Smooth muscle cell (in vitro differentiated cells): ENCODE results near the gene DPF3. TPM values are rescaled to one million over a fixed set of nuclear protein-coding genes. Genes with fewer than 3 reads are reported as not detected.

ENCODE experiments used
- DNase-seq: peaks from one replicate; lab custom pipeline; 2025; ENCODE audit not compliant: unreplicated experiment; lab: John Stamatoyannopoulos, UW
- H2AFZ ChIP-seq: fragments of 200-600 bp; sonication (generic); 2 replicates; pipeline ENCODE4 v1.6.0; 2016; ENCODE audit warnings: antibody characterized with exemption, low read depth, mild to moderate bottlenecking
- H3F3A ChIP-seq: fragments of 200-600 bp; sonication (generic); 2 replicates; pipeline ENCODE4 v1.6.0; 2017; ENCODE audit warnings: antibody characterized with exemption, low read depth
- H3K27ac ChIP-seq: fragments of 200-600 bp; sonication (generic); 2 replicates; pipeline ENCODE4 v1.5.1; 2016; ENCODE audit warnings: low read depth, mild to moderate bottlenecking
- H3K27me3 ChIP-seq: fragments of 200-600 bp; sonication (generic); 2 replicates; pipeline ENCODE4 v1.6.1; 2016; ENCODE audit warnings: low read depth, mild to moderate bottlenecking
- H3K36me3 ChIP-seq: fragments of 200-600 bp; sonication (generic); 2 replicates; pipeline ENCODE4 v1.5.1; 2016; ENCODE audit warnings: low read depth
- H3K4me1 ChIP-seq: fragments of 200-600 bp; sonication (generic); 2 replicates; pipeline ENCODE4 v1.5.1; 2016; ENCODE audit warnings: low read depth
- H3K4me2 ChIP-seq: fragments of 200-600 bp; sonication (generic); 2 replicates; pipeline ENCODE4 v1.6.0; 2016; ENCODE audit warnings: mild to moderate bottlenecking
- H3K4me3 ChIP-seq: fragments of 200-600 bp; sonication (generic); 2 replicates; pipeline ENCODE4 v1.5.1; 2016; ENCODE audit warnings: mild to moderate bottlenecking
- H3K79me2 ChIP-seq: fragments of 200-600 bp; sonication (generic); 2 replicates; pipeline ENCODE4 v1.6.0; 2016; ENCODE audit warnings: low read depth, mild to moderate bottlenecking
- H3K9ac ChIP-seq: fragments of 200-600 bp; sonication (generic); 2 replicates; pipeline ENCODE4 v1.6.0; 2016; ENCODE audit warnings: low read depth
- H3K9me3 ChIP-seq: fragments of 200-600 bp; sonication (generic); replicated peaks from 2 replicates; pipeline ENCODE4 v1.5.1; 2016; ENCODE audit warnings: low read depth
- H4K20me1 ChIP-seq: fragments of 200-600 bp; sonication (generic); 2 replicates; pipeline ENCODE4 v1.6.0; 2016; ENCODE audit warnings: low read depth
- WGBS: methylation state at CpG from one replicate; pipeline ENCODE4 v1.1.7; 2016; ENCODE audit warnings: low lambda C conversion rate; 5-methylcytosine and 5-hydroxymethylcytosine counted together
- polyA plus RNA-seq: library from polyadenylated mRNA; unstranded; fragments of >200 nt; fragmentation: Nextera tagmentation; extraction: Ambion mirVana; gene quantifications from 2 replicates; pipeline ENCODE4 v1.2.1, GENCODE V29; 2016
- total RNA-seq: library from RNA; depleted of rRNA; stranded (reverse); fragments of >200 nt; gene quantifications from 2 replicates; pipeline ENCODE4 v1.2.3, GENCODE V29; 2014
- TF ChIP-seq, protein P1 (sequence below): fragments of 200-600 bp; sonication (generic); IDR thresholded peaks from 2 replicates; pipeline ENCODE4 v1.5.1; 2017; ENCODE audit warnings: borderline replicate concordance, mild to moderate bottlenecking, antibody characterized with exemption; ENCODE audit not compliant: insufficient read depth, poor library complexity, severe bottlenecking

Gene DPF3
- total and polyA plus RNA-seq, 2 experiments from 2014 or later = 4.9 to 12.6 TPM

DNA sequence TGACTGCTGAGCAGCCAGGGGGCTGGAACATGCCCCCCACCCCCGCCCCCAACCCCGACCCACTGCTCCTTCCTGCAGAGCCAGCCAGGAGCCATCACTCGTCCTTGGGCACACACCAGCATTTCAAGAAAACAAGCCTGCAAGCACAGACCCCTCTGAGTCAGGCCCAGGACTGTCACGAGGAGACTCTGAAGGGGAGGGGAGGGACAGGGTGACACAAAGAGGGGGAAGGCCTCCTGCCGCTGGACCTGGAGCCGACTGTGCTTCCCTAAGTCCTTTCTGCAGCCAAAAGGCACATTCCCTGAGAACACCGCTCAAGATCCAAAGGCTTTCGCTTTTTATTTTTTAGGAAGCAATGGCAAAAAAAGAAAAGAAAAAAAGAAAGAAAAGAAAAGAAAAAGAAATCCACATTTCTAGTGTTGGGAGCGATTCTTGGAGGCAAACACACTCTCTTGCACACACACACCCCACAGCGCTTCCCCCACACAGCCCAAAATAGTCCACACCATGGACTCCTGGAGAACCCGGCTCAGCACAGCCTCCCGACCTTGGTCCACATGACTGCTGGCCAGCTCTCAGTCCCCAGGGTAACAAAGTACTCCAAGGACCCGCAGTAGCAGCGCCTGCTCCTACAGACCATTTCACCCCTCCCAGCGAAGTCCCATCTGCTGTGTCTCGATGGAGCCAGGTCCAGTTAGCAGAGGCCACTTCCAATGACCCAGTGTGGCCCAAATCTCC lies 101.7 kb downstream of the DPF3 start:
- Histone ChIP-seq H2AFZ (no peak overlapping the region), H3K4me3 (no peak overlapping the region), H3K9ac (no peak overlapping the region), H3K27ac (no peak overlapping the region), H3K9me3 (no peaks in the 10 kb centered on the region), H4K20me1 (peaks cover 11% of the 10 kb centered on the region), H3K79me2 (no peaks in the 10 kb centered on the region), H3K4me1 (no peaks in the 10 kb centered on the region), H3K27me3 (no peaks in the 10 kb centered on the region), H3F3A (no peaks in the 10 kb centered on the region), H3K36me3 (no peaks in the 10 kb centered on the region), H3K4me2 (peak overlapping the region; percentile 24)
- DNase-seq = no peak
- WGBS = 64% methylated on average over 14 of the region's 16 CpGs
- TF ChIP-seq, protein P1, sequence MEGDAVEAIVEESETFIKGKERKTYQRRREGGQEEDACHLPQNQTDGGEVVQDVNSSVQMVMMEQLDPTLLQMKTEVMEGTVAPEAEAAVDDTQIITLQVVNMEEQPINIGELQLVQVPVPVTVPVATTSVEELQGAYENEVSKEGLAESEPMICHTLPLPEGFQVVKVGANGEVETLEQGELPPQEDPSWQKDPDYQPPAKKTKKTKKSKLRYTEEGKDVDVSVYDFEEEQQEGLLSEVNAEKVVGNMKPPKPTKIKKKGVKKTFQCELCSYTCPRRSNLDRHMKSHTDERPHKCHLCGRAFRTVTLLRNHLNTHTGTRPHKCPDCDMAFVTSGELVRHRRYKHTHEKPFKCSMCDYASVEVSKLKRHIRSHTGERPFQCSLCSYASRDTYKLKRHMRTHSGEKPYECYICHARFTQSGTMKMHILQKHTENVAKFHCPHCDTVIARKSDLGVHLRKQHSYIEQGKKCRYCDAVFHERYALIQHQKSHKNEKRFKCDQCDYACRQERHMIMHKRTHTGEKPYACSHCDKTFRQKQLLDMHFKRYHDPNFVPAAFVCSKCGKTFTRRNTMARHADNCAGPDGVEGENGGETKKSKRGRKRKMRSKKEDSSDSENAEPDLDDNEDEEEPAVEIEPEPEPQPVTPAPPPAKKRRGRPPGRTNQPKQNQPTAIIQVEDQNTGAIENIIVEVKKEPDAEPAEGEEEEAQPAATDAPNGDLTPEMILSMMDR = no peak

DNA sequence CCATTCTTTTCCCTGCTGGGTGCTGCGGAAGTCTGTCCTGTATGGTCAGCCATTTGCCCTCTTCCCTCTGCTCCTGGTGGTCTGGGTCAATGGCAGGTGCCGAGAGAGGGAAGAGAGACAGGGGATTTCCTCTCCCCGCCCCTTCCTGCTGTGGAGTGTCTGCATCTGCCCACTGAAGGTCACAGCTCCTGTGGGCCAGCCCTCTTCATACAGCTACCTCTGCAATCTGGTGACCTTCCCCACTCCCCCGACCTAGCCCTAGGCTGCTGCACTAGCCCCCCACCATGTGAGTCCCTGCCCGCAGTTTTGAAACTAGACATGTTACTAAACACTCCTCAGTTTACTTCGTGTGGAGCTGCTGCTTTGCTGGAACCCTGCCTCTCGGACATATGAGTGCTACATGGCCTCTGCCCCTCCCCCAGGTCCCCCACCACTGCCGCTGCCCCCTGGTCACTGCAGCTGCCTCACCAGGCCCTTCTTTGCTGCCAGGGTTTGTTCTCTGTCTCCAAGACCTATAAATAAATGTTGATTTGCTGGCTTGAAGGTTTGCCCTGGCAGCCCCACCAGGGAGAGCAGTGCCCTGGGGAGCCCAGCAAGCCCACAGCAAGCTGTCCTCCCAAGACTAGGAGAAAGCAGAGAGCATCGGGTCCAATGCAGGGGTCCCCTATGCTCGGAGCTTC lies 102.9 kb downstream of the DPF3 start:
- Histone ChIP-seq H3K4me3 (no peak overlapping the region), H2AFZ (no peak overlapping the region), H3K27ac (no peak overlapping the region), H3K9me3 (no peaks in the 10 kb centered on the region), H3K9ac (no peak overlapping the region), H4K20me1 (peaks cover 11% of the 10 kb centered on the region), H3K27me3 (no peaks in the 10 kb centered on the region), H3K79me2 (no peaks in the 10 kb centered on the region), H3K4me2 (no peak overlapping the region), H3K4me1 (no peaks in the 10 kb centered on the region), H3K36me3 (no peaks in the 10 kb centered on the region), H3F3A (no peaks in the 10 kb centered on the region)
- 87% methylated on average over 9 of the region's 10 CpGs for WGBS
- no peak for DNase-seq
- TF ChIP-seq, protein P1 = no peak

DNA sequence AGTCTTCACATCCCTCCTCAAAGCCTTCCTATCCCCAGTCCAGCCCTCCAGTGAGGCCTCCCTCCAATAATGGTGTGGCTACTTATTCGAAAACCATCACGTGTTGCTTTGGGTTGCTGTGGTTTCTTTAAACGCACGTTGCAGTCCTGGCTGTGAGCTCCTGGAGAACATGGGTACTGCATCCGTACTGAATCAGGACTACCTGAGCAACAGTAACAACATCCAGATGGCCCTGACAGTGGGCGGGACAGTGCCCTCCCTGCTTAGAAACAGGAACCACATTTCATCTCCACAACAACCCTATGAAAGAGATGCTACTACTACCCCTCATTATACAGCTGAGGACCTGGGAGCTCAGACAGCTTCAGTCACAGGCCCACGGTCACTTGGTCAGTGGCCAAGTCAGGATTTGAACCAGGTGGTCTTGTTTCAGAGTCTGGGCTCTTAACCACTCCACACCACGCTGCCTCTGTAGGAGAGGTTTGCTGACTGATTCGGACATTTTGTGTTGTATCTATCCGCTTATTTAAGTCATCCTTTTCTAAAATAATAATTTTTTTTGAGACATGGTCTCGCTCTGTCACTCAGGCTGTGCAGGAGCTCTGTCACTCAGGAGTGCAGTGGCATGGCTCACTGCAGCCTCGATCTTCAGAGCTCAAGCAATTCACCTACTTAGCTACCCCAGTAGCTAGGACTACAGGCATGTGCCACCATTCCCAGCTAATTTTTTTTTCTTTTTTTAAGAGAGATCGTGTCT lies 104.8 kb downstream of the DPF3 start:
- 91% methylated on average over 13 of the region's 13 CpGs for WGBS
- Histone ChIP-seq H3K79me2 (no peaks in the 10 kb centered on the region), H2AFZ (no peak overlapping the region), H3F3A (no peaks in the 10 kb centered on the region), H3K9me3 (no peaks in the 10 kb centered on the region), H3K9ac (no peak overlapping the region), H3K4me2 (no peak overlapping the region), H3K27me3 (no peaks in the 10 kb centered on the region), H3K36me3 (no peaks in the 10 kb centered on the region), H3K4me1 (no peaks in the 10 kb centered on the region), H3K4me3 (no peak overlapping the region), H4K20me1 (peaks cover 4% of the 10 kb centered on the region), H3K27ac (no peak overlapping the region)
- TF ChIP-seq, protein P1 = no peak
- no peak for DNase-seq
